HCT116 (cell line): Measurements from ENCODE around the gene DIP2A. TPM values are rescaled to one million over a fixed set of nuclear protein-coding genes. Genes with fewer than 3 reads are reported as not detected.
A peak's percentile ranks its signal among the peaks of the same experiment; 100 is the strongest.

Experiments
- ATAC-seq: fragments of 200-7000 bp; cut with Tn5 transposase; 2 replicates; pipeline ENCODE4 v1.9.1; 2020; ENCODE audit warnings: mild to moderate bottlenecking, moderate library complexity
- BruUV-seq: library from RNA; stranded (reverse); fragments of 400-500 nt; replicated peaks from 2 replicates; lab custom pipeline; 2021; lab: Mats Ljungman, UMichigan
- CTCF ChIA-PET: fragments of 300-600 bp; sonication (Branson Sonifier 250); formaldehyde crosslinking; loops from one replicate; lab custom pipeline; 2021; ENCODE audit warnings: antibody characterized with exemption; lab: Charles Lee
- POLR2A ChIA-PET: fragments of 300-600, 350-600 bp; sonication (Branson Sonifier 250); formaldehyde crosslinking; loops from one replicate; lab custom pipeline; 2021; ENCODE audit warnings: antibody characterized with exemption; lab: Charles Lee
- RAD21 ChIA-PET, 2 experiments: fragments of 300-600 bp; sonication (Branson Sonifier 250); formaldehyde crosslinking; loops; one replicate each; lab custom pipeline; 2023; ENCODE audit warnings: low total read pairs in 2 of 2; ENCODE audit not compliant: uncharacterized antibody in 2 of 2, unreplicated experiment in 2 of 2, low non-redundant PET in 1 of 2; lab: Charles Lee
- DNase-seq: peaks from one replicate; pipeline ENCODE4 v3.0.0-alpha.2; 2010; ENCODE audit warnings: low read depth, low spot score
- H2AFZ ChIP-seq: fragments of 200-600 bp; shearing (Covaris generic), sonication (generic); 2 replicates; pipeline ENCODE4 v1.6.1; 2017; ENCODE audit warnings: low read depth, mixed run types, mixed read lengths, antibody characterized with exemption, low read length; ENCODE audit not compliant: poor library complexity, severe bottlenecking
- H3K27ac ChIP-seq: 2 replicates; pipeline ENCODE4 v1.5.1; 2012; ENCODE audit warnings: low read depth, low read length
- H3K27me3 ChIP-seq: fragments of 200-600 bp; sonication (generic); 2 replicates; pipeline ENCODE4 v1.6.1; 2016; ENCODE audit warnings: mixed run types, low read length, mixed read lengths; ENCODE audit not compliant: insufficient read depth
- H3K36me3 ChIP-seq, 2 experiments: fragments of 200-500 bp in 1 of 2; fragments of 200-600 bp in 1 of 2; sonication (Bioruptor generic) in 1 of 2; sonication (generic) in 1 of 2; 2 replicates each; pipeline versions ENCODE4 v1.5.1 to v1.6.1; 2014 to 2016; ENCODE audit warnings: low read length in 2 of 2, inconsistent platforms in 1 of 2, mixed read lengths in 1 of 2, mixed run types in 1 of 2; ENCODE audit not compliant: insufficient read depth in 2 of 2, control insufficient read depth in 1 of 2
- H3K4me1 ChIP-seq, 2 experiments: fragments of 200-600 bp in 1 of 2; sonication (generic) in 1 of 2; 2 replicates each; pipeline versions ENCODE4 v1.5.1 to v1.6.1; 2012 to 2017; ENCODE audit warnings: low read length in 2 of 2, inconsistent platforms in 1 of 2, mild to moderate bottlenecking in 1 of 2, mixed read lengths in 1 of 2, mixed run types in 1 of 2, moderate library complexity in 1 of 2; ENCODE audit not compliant: insufficient read depth in 2 of 2, control insufficient read depth in 1 of 2
- H3K4me2 ChIP-seq: fragments of 200-600 bp; sonication (generic); 2 replicates; pipeline ENCODE4 v1.6.1; 2017; ENCODE audit warnings: mixed run types, low read length, mixed read lengths
- H3K4me3 ChIP-seq, 2 experiments: fragments of 200-600 bp in 1 of 2; sonication (generic) in 1 of 2; replicated peaks in 1 of 2; 2 replicates each; pipeline ENCODE4 v1.5.1; 2011 to 2016; ENCODE audit warnings: low read length in 2 of 2, control low read depth in 1 of 2, low read depth in 1 of 2, mild to moderate bottlenecking in 1 of 2, mixed read lengths in 1 of 2, mixed run types in 1 of 2
- H3K79me2 ChIP-seq: fragments of 200-600 bp; sonication (generic); 2 replicates; pipeline ENCODE4 v1.6.1; 2017; ENCODE audit warnings: mild to moderate bottlenecking, mixed run types, low read length, moderate library complexity, mixed read lengths; ENCODE audit not compliant: insufficient read depth
- H3K9ac ChIP-seq: fragments of 200-600 bp; sonication (generic); 2 replicates; pipeline ENCODE4 v1.6.1; 2016; ENCODE audit warnings: low read length, mixed read lengths
- H3K9me2 ChIP-seq: fragments of 200-600 bp; sonication (generic), shearing (Covaris generic); 2 replicates; pipeline ENCODE4 v1.6.1; 2017; ENCODE audit warnings: mixed run types, mild to moderate bottlenecking, moderate library complexity; ENCODE audit not compliant: insufficient read depth
- H3K9me3 ChIP-seq, 2 experiments: fragments of 200-500 bp in 1 of 2; fragments of 200-600 bp in 1 of 2; sonication (Bioruptor generic) in 1 of 2; sonication (generic) in 1 of 2; 2 replicates each; pipeline ENCODE4 v1.6.1; 2014 to 2017; ENCODE audit warnings: low read length in 2 of 2, mixed read lengths in 2 of 2, inconsistent platforms in 1 of 2, low read depth in 1 of 2, mild to moderate bottlenecking in 1 of 2, mixed run types in 1 of 2, moderate library complexity in 1 of 2; ENCODE audit not compliant: control insufficient read depth in 1 of 2, insufficient read depth in 1 of 2
- H4K20me1 ChIP-seq: fragments of 200-600 bp; sonication (generic), shearing (Covaris generic); 2 replicates; pipeline ENCODE4 v1.6.1; 2017; ENCODE audit warnings: mixed run types, mild to moderate bottlenecking, moderate library complexity; ENCODE audit not compliant: insufficient read depth
- ATF3 ChIP-seq: IDR thresholded peaks from 2 replicates; pipeline ENCODE4 v1.6.1; 2012
- CBX3 ChIP-seq: IDR thresholded peaks from 2 replicates; pipeline ENCODE4 v1.6.1; 2012; ENCODE audit warnings: low read depth
- EGR1 ChIP-seq: IDR thresholded peaks from 2 replicates; pipeline ENCODE4 v1.6.1; 2012; ENCODE audit warnings: low read depth
- ELF1 ChIP-seq: IDR thresholded peaks from 2 replicates; pipeline ENCODE4 v1.6.1; 2012; ENCODE audit warnings: low read depth, borderline replicate concordance
- FOSL1 ChIP-seq: IDR thresholded peaks from 2 replicates; pipeline ENCODE4 v1.6.1; 2012; ENCODE audit warnings: low read depth
- JUND ChIP-seq: IDR thresholded peaks from 2 replicates; pipeline ENCODE4 v1.6.1; 2012
- MAX ChIP-seq: IDR thresholded peaks from 2 replicates; pipeline ENCODE4 v1.6.1; 2012
- POLR2A ChIP-seq: IDR thresholded peaks from 2 replicates; pipeline ENCODE4 v1.7.0; 2011; ENCODE audit warnings: borderline replicate concordance; ENCODE audit not compliant: insufficient read depth, insufficient read length; ENCODE audit errors: extremely low read depth
- POLR2AphosphoS5 ChIP-seq: IDR thresholded peaks from 2 replicates; pipeline ENCODE4 v1.6.1; 2011; ENCODE audit warnings: mild to moderate bottlenecking, low read depth, low read length, moderate library complexity
- RAD21 ChIP-seq: IDR thresholded peaks from 2 replicates; pipeline ENCODE4 v1.6.1; 2012; ENCODE audit warnings: low read depth, mild to moderate bottlenecking
- SIN3A ChIP-seq: IDR thresholded peaks from 2 replicates; pipeline ENCODE4 v1.6.1; 2012; ENCODE audit warnings: low read depth
- SP1 ChIP-seq: IDR thresholded peaks from 2 replicates; pipeline ENCODE4 v1.6.1; 2012; ENCODE audit warnings: low read depth
- SRF ChIP-seq: IDR thresholded peaks from 2 replicates; pipeline ENCODE4 v1.6.1; 2012; ENCODE audit warnings: low read depth
- YY1 ChIP-seq: IDR thresholded peaks from 2 replicates; pipeline ENCODE4 v1.6.1; 2011; ENCODE audit warnings: low read length, low read depth, moderate library complexity, mild to moderate bottlenecking; ENCODE audit not compliant: insufficient replicate concordance; ENCODE audit errors: extremely low read depth
- ZFX ChIP-seq: fragments of 450-650 bp; IDR thresholded peaks from 2 replicates; pipeline ENCODE4 v1.6.1; 2017
- ZNF274 ChIP-seq: fragments of 200-500 bp; sonication (Bioruptor generic); IDR thresholded peaks from 2 replicates; pipeline ENCODE4 v1.6.1; 2014; ENCODE audit warnings: mild to moderate bottlenecking, low read depth, low read length, inconsistent platforms
- intact Hi-C: fragments of 100-400 bp; cut with micrococcal nuclease; formaldehyde crosslinking; loops from 2 replicates; pipeline ENCODE4 v1.10.0; 2022
- total RNA-seq: library from RNA; stranded (reverse); gene quantifications from one replicate; pipeline ENCODE4 v1.2.1, GENCODE V29; 2021; ENCODE audit not compliant: unreplicated experiment
- TF ChIP-seq, protein P1 (sequence below): IDR thresholded peaks from 2 replicates; pipeline ENCODE4 v1.6.1; 2012; ENCODE audit warnings: low read depth
- TF ChIP-seq, protein P2 (sequence below), 3 experiments: fragments of 200-600 bp in 1 of 3; sonication (generic) in 1 of 3; IDR thresholded peaks in 2 of 3; conservative IDR thresholded peaks in 1 of 3; 2 replicates each; pipeline ENCODE4 v1.5.1; 2012 to 2017; ENCODE audit warnings: low read depth in 2 of 3, low read length in 2 of 3, antibody characterized with exemption in 1 of 3, borderline replicate concordance in 1 of 3, control low read depth in 1 of 3, mild to moderate bottlenecking in 1 of 3, mixed read lengths in 1 of 3, mixed run types in 1 of 3, moderate library complexity in 1 of 3; ENCODE audit not compliant: insufficient read depth in 1 of 3
- TF ChIP-seq, protein P3 (sequence below): IDR thresholded peaks from 2 replicates; pipeline ENCODE4 v1.6.1; 2011; ENCODE audit warnings: mild to moderate bottlenecking, low read length, moderate library complexity; ENCODE audit not compliant: insufficient replicate concordance; ENCODE audit errors: extremely low read depth

The DIP2A gene
- total RNA-seq, 1 experiment from 2014 or later: 39.9 TPM

DNA sequence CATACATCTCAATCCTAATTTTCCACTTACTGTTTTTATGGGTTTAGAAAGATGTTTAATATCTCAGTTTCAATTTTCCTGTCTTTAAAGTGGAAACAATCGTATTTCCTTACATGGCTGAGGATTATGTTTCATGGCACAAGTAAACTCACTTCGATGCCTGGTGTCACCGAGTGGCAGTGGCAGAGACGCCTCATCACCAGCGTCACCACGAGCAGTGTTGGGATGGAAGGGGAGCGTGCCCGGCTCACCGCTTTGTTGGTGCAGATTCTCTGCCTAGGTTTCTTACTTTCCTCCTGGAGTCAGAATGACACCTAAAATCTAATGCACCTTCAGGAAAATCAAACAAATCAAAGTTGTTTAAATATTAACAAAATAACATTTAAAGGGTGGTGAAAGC lies 48.2 kb upstream of the DIP2A start (continued):
- TF ChIP-seq, protein P1, sequence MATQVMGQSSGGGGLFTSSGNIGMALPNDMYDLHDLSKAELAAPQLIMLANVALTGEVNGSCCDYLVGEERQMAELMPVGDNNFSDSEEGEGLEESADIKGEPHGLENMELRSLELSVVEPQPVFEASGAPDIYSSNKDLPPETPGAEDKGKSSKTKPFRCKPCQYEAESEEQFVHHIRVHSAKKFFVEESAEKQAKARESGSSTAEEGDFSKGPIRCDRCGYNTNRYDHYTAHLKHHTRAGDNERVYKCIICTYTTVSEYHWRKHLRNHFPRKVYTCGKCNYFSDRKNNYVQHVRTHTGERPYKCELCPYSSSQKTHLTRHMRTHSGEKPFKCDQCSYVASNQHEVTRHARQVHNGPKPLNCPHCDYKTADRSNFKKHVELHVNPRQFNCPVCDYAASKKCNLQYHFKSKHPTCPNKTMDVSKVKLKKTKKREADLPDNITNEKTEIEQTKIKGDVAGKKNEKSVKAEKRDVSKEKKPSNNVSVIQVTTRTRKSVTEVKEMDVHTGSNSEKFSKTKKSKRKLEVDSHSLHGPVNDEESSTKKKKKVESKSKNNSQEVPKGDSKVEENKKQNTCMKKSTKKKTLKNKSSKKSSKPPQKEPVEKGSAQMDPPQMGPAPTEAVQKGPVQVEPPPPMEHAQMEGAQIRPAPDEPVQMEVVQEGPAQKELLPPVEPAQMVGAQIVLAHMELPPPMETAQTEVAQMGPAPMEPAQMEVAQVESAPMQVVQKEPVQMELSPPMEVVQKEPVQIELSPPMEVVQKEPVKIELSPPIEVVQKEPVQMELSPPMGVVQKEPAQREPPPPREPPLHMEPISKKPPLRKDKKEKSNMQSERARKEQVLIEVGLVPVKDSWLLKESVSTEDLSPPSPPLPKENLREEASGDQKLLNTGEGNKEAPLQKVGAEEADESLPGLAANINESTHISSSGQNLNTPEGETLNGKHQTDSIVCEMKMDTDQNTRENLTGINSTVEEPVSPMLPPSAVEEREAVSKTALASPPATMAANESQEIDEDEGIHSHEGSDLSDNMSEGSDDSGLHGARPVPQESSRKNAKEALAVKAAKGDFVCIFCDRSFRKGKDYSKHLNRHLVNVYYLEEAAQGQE: no peak
- TF ChIP-seq SIN3A (no peak), ZNF274 (no peak), ATF3 (no peak)

- no peaks in the 10 kb centered on the region for H3K27me3 ChIP-seq
- H3K79me2 ChIP-seq: no peaks in the 10 kb centered on the region
- intact Hi-C loops: no loop called here
- H3K27ac ChIP-seq: no peak overlapping the region; the same call in 1 of the 2 replicates
- TF ChIP-seq ZFX (no peak), EGR1 (no peak), YY1 (no peak), SIN3A (no peak), SRF (no peak), POLR2A (no peak), POLR2AphosphoS5 (no peak), MAX (no peak), SP1 (no peak), ZNF274 (no peak), RAD21 (no peak), CBX3 (no peak), ATF3 (no peak), ELF1 (no peak), FOSL1 (no peak), JUND (no peak)
- TF ChIP-seq, protein P2, sequence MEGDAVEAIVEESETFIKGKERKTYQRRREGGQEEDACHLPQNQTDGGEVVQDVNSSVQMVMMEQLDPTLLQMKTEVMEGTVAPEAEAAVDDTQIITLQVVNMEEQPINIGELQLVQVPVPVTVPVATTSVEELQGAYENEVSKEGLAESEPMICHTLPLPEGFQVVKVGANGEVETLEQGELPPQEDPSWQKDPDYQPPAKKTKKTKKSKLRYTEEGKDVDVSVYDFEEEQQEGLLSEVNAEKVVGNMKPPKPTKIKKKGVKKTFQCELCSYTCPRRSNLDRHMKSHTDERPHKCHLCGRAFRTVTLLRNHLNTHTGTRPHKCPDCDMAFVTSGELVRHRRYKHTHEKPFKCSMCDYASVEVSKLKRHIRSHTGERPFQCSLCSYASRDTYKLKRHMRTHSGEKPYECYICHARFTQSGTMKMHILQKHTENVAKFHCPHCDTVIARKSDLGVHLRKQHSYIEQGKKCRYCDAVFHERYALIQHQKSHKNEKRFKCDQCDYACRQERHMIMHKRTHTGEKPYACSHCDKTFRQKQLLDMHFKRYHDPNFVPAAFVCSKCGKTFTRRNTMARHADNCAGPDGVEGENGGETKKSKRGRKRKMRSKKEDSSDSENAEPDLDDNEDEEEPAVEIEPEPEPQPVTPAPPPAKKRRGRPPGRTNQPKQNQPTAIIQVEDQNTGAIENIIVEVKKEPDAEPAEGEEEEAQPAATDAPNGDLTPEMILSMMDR (IDR thresholded peaks at IDR 0.05 in 2 of 3, conservative IDR thresholded peaks at IDR 0.05 in 1 of 3; ENCODE audit: borderline replicate concordance in 1 of 3, insufficient read depth in 1 of 3, low read depth in 2 of 3, low read length in 2 of 3): no peak
- TF ChIP-seq, protein P3, sequence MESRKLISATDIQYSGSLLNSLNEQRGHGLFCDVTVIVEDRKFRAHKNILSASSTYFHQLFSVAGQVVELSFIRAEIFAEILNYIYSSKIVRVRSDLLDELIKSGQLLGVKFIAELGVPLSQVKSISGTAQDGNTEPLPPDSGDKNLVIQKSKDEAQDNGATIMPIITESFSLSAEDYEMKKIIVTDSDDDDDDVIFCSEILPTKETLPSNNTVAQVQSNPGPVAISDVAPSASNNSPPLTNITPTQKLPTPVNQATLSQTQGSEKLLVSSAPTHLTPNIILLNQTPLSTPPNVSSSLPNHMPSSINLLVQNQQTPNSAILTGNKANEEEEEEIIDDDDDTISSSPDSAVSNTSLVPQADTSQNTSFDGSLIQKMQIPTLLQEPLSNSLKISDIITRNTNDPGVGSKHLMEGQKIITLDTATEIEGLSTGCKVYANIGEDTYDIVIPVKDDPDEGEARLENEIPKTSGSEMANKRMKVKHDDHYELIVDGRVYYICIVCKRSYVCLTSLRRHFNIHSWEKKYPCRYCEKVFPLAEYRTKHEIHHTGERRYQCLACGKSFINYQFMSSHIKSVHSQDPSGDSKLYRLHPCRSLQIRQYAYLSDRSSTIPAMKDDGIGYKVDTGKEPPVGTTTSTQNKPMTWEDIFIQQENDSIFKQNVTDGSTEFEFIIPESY: no peak
- ChIA-PET POLR2A (no interaction called here), CTCF (no interaction called here), RAD21 (no interaction called here)
- TSS peak; percentile 80 for BruUV-seq
- H3K36me3 ChIP-seq: peaks cover 0 to 6% of the 10 kb centered on the region in 2 experiments; a peak in 2 of 4 replicates
- no peaks in the 10 kb centered on the region for H3K4me1 ChIP-seq
- no peak overlapping the region for H2AFZ ChIP-seq
- no peaks in the 10 kb centered on the region for H3K9me3 ChIP-seq
- ATAC-seq (no peak), DNase-seq (no peak)
- no peak overlapping the region for H3K9ac ChIP-seq
- no peaks in the 10 kb centered on the region for H3K9me2 ChIP-seq
- no peaks in the 10 kb centered on the region for H4K20me1 ChIP-seq
- no peak overlapping the region for H3K4me2 ChIP-seq
- H3K4me3 ChIP-seq: no peak overlapping the region
Observed at GRCh38 chr21:46411236-46411635, 47.5 kb upstream of the DIP2A start.
